K562 (cell line): Measurements from ENCODE around the gene PADI1.

Experiments used
- CBX5 ChIP-seq: IDR thresholded peaks from 2 replicates; pipeline ENCODE4 v1.6.1; 2014; ENCODE audit warnings: low read depth, borderline replicate concordance
- CTCF ChIP-seq, 3 experiments: IDR thresholded peaks in 2 of 3; conservative IDR thresholded peaks in 1 of 3; 2 replicates each; pipeline ENCODE4 v1.5.1; 2011 to 2012; ENCODE audit warnings: low read length in 3 of 3, mild to moderate bottlenecking in 3 of 3, control low read depth in 2 of 3, improper control_type of control experiment in 1 of 3, inconsistent platforms in 1 of 3, low read depth in 1 of 3, mixed read lengths in 1 of 3, moderate library complexity in 1 of 3; ENCODE audit not compliant: insufficient read depth in 2 of 3
- KAT8 ChIP-seq: fragments of 450-650 bp; IDR thresholded peaks from 2 replicates; pipeline ENCODE4 v1.6.1; 2016; ENCODE audit warnings: low read depth, mild to moderate bottlenecking
- MAFK ChIP-seq: IDR thresholded peaks from 2 replicates; pipeline ENCODE4 v1.6.1; 2011; ENCODE audit warnings: low read length, improper control_type of control experiment
- MAX ChIP-seq: sonication (generic); formaldehyde crosslinking; IDR thresholded peaks from 2 replicates; pipeline ENCODE4 v1.9.0; 2022; ENCODE audit warnings: mild to moderate bottlenecking, missing genetic modification reagents
- PHB2 ChIP-seq: fragments of 450-650 bp; IDR thresholded peaks from 2 replicates; pipeline ENCODE4 v1.6.1; 2017; ENCODE audit warnings: low read depth
- TEAD1 ChIP-seq, 2 experiments: fragments of 450-650 bp in 1 of 2; sonication (generic) in 1 of 2; formaldehyde crosslinking; IDR thresholded peaks; 2 replicates each; pipeline versions ENCODE4 v1.4.0 to v1.8.0; 2020 to 2022; ENCODE audit warnings: mild to moderate bottlenecking in 2 of 2, missing genetic modification reagents in 1 of 2

- TF ChIP-seq MAFK, result no peak
- no peak for TF ChIP-seq CTCF (IDR thresholded peaks at IDR 0.05 in 2 of 3, conservative IDR thresholded peaks at IDR 0.05 in 1 of 3; ENCODE audit: insufficient read depth in 2 of 3, low read depth in 1 of 3, low read length in 3 of 3)
- no peak for TF ChIP-seq PHB2
- TF ChIP-seq KAT8, result no peak
- no peak for TF ChIP-seq TEAD1 (CRISPR knock-in tag; IDR thresholded peaks at IDR 0.05)
- no peak for TF ChIP-seq MAX (CRISPR knock-in tag)
- TF ChIP-seq CBX5, result no peak
These were observed 68.2 kb downstream of the PADI1 start for GRCh38 chr1:17273096-17273495.
